ENCODE measurements around the gene ZYG11B.
"Not testable (repeated sequence)": the region's sequence is repeated elsewhere in the genome, so short reads cannot be mapped to it uniquely, and the experiment has no call there.

The ZYG11B gene

GRCh38 chr1:52759908-52760307 is 33.7 kb downstream of the ZYG11B start:
- DNase-seq = no peak

GRCh38 chr1:52767596-52768280 is 41.5 kb downstream of the ZYG11B start:
- peak; percentile 29 to 34 for DNase-seq

GRCh38 chr1:52769346-52770033 is 43.2 kb downstream of the ZYG11B start:
- DNase-seq = no peak

- DNase-seq = no peak
Observed at GRCh38 chr1:52771384-52771783, 45.1 kb downstream of the ZYG11B start.

- DNase-seq = no peak
Observed at GRCh38 chr1:52786148-52786547, 59.9 kb downstream of the ZYG11B start.

- DNase-seq = not testable (repeated sequence)
Observed at GRCh38 chr1:52790429-52790828, 64.2 kb downstream of the ZYG11B start.

- DNase-seq = no peak
Observed at GRCh38 chr1:52792036-52792435, 65.8 kb downstream of the ZYG11B start.

GRCh38 chr1:52793717-52794116 is 67.5 kb downstream of the ZYG11B start:
- not testable (repeated sequence) for DNase-seq

- DNase-seq = peak; percentile 64 to 65
Observed at GRCh38 chr1:52795464-52795863, 69.2 kb downstream of the ZYG11B start.

- no peak for DNase-seq
Observed at GRCh38 chr1:52798331-52798730, 72.1 kb downstream of the ZYG11B start.

GRCh38 chr1:52801011-52801410 is 74.8 kb downstream of the ZYG11B start:
- DNase-seq = no peak

GRCh38 chr1:52804083-52804482 is 77.8 kb downstream of the ZYG11B start:
- not testable (repeated sequence) for DNase-seq

GRCh38 chr1:52814465-52814864 is 88.2 kb downstream of the ZYG11B start:
- no peak for DNase-seq

GRCh38 chr1:52820830-52821229 is 94.6 kb downstream of the ZYG11B start:
- not testable (repeated sequence) for DNase-seq

GRCh38 chr1:52825868-52826267 is 99.6 kb downstream of the ZYG11B start:
- DNase-seq = peak; percentile 61 to 84

GRCh38 chr1:52834798-52835197 is 108.5 kb downstream of the ZYG11B start:
- no peak for DNase-seq

GRCh38 chr1:52836035-52836434 is 109.8 kb downstream of the ZYG11B start:
- no peak for DNase-seq

- not testable (repeated sequence) for DNase-seq
Observed at GRCh38 chr1:52839175-52839574, 112.9 kb downstream of the ZYG11B start.

GRCh38 chr1:52842643-52843310 is 116.5 kb downstream of the ZYG11B start, which contains the start of gene ZYG11A:
ZYG11A (plus strand) TSS chr1:52842760; CDS start chr1:52842884, 124 bp downstream.
- peak; percentile 65 to 77 for DNase-seq

- DNase-seq = not testable (repeated sequence)
Observed at GRCh38 chr1:52845119-52845518, 118.9 kb downstream of the ZYG11B start.

- DNase-seq = no peak
Observed at GRCh38 chr1:52848423-52848822, 122.2 kb downstream of the ZYG11B start.

- no peak for DNase-seq
Observed at GRCh38 chr1:52850951-52851350, 124.7 kb downstream of the ZYG11B start.

- DNase-seq = no peak
Observed at GRCh38 chr1:52852854-52853253, 126.6 kb downstream of the ZYG11B start.

GRCh38 chr1:52855584-52855983 is 129.3 kb downstream of the ZYG11B start:
- DNase-seq = no peak

All from Kasumi-1 (cell line).